GM18498 (cell line): ENCODE results near the gene BTBD2.
A peak's percentile ranks its signal among the peaks of the same experiment; 100 is the strongest.

Experiments used
- ATAC-seq: cut with Tn5 transposase; IDR thresholded peaks from one replicate; pipeline ENCODE4 v1.9.1; 2021; ENCODE audit warnings: mild to moderate bottlenecking, moderate library complexity; ENCODE audit not compliant: unreplicated experiment

BTBD2 gene

DNA sequence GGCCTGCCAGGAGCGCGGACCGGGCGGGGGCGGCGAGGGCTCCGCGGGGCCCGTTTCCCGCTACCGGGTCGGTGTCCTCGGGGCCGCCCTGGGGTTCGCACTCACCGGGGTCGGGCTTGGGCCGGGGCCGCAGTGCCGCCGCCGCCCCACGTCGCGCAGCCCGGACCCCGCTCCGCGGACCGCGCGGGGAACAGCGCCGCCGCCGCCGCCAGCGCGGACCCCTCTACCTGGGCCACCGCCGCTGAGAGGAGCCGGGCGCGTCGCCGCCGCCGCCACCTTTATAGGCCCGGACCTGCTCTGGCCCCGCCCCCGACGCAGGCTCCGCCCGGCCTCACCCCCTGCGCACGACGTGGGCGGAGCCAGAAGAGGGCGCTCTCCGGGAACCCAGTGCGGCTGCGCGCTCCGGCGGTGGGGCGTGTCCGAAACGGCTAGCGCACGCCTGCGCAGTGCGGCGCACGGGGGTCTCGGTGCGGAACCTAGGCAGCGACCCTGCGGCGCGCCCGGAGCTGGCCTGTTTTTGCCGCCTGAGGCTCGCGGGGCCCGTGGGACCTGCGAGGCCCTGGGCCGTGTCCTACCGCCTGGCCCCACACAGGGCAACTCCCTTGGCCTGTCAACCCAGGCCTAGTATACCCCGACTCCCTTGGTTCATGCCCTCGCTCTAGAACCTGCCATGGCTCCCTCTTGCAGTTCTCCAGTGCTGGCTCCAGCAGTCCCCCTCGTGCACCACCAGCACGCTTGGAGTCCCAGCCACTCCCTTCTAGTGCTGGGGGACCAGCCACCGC lies 35.7 kb upstream of the BTBD2 start, which contains the start of gene MKNK2:
Gene MKNK2 (minus strand): TSS at position 254 of the 782 bp plus-strand sequence. CDS start 393 bp downstream, outside the sequence.
- peak; percentile 62 for ATAC-seq

DNA sequence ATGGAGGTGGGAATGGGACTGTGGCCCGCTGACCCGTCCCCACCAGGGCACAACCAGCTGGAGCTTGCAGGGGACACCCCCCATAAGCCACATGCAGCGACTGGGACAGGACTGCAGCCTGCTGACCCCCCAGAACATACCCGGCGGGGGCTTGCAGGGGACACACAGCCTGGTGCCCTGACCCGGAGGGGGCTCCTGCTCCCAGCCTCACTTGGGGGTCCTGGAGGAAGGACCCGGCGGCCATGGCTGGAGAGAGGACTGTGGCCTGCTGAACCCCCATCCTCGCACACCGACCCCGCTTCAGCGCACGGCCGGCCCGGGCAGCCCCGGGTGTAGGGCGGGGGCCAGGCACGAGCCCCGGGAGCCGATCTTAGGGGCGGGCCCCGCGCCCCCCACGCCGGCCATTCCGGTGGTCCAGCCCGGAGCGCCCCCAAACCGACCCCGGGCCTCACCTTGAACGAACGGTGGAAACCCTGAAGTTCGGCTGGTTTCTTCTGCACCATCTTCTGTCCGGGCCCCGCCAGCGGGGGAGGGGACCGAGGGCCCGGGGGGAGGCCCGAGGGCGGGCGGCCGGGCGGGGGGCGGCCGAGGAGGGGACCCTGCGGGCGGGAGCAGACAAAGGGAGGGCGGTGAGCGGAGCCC lies 35.0 kb upstream of the BTBD2 start:
- peak; percentile 8 for ATAC-seq

DNA sequence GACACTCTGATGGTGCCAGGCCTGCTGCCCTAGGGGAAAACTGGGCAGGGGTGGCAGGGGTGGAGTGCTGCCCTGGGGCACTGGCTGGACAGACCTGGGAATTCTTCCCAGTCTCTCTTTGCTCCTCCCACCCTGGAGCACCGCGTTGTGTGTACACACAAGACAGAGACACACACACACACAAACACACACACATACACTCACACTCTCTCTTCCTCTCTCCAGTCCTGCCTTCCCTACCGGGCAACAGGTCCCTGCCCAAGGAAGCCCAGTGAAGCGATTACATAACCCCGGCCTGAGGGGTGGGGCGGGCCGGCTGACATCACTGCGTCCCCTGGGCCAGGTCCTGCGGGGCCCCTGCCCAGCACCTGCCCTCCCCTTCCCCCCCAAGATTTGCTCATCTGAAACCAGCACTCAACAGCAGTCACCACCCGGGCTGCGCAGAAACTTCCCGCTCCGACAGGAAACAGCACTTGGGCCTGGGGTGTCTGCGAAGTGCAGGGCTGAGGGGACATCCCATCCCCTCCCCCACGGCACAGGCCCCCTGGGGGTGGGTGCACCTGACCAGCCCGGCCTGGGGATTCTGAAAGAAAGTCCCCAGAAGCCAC lies 34.3 kb upstream of the BTBD2 start:
- ATAC-seq, result peak; percentile 6

DNA sequence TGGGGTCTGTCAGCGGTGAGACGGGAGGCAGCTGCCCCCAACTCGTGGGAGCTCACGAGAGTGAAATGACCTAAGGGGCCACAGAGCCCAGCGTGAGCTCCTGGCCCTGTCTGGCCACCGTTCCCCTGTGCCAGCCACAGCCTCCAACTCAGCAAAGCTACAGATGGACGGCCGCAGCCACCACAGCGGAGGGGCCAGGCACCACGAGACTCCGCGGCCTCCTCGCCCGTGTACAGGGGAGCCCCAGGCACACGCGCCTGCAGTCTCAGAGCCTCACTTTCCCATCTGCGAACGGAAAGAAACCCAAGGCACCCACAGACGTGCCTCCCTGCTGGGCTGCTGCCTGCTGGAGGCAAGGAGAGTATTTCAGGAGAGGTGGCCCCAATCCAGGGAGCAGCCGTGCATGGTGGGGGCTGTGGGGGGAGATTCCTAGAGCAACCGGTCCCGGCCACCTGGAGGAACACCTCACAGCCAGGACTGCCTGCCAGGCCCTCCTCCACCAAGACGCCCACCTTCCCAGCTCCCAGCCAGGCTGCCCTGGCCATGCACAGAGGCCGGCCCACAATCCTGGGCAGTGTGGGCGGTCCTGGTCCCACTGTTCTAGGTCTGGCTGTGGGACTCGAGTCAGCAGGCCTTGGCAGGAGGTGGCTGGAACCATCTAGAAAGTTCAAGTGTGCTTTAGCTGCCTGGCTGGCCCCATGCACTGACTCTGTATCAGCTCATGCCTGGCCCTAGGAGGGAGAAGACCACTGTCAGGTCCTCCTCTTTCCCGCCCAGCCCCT lies 33.6 kb upstream of the BTBD2 start:
- no peak for ATAC-seq

DNA sequence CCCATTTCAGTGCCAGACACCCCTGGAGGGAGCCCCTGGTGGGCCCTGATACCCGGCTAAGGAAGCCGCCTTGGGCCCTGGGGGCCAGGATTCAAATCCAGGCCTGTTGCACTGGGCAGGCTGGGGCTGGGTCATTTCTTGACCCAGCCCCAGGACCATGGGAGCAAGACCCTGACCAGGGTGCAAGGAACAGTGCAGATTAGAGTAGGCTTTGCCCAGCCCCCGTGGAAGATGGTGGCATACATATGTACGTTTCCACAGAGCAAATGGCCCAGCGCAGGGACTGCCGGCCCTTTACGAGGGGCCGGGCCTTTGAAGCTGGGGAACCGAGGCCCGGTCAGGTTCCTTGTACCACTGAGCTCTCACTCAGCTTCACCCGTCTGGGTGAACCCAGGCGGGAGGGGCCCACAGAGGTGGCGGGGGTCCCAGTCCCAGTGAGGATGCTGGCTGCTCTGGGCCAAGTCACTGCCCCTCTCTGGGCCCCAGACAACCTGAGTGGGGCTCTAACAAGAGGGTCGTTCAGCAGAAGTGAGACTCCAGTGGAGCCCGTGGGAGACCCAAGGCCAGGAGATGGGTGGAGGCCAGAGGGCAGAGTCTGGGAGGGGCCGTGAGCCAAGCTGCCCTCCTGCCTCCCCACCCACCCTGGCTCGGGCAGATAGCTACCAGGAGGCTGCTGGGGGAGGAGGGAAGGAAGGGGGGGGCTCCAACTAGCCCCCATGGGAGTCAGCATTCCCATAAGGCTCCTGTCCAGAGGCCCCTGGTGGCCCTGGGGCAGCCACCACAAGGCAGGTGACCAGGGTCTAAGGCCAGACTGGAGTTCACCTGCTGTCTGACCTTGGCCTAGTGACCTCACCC lies 32.8 kb upstream of the BTBD2 start:
- no peak for ATAC-seq

DNA sequence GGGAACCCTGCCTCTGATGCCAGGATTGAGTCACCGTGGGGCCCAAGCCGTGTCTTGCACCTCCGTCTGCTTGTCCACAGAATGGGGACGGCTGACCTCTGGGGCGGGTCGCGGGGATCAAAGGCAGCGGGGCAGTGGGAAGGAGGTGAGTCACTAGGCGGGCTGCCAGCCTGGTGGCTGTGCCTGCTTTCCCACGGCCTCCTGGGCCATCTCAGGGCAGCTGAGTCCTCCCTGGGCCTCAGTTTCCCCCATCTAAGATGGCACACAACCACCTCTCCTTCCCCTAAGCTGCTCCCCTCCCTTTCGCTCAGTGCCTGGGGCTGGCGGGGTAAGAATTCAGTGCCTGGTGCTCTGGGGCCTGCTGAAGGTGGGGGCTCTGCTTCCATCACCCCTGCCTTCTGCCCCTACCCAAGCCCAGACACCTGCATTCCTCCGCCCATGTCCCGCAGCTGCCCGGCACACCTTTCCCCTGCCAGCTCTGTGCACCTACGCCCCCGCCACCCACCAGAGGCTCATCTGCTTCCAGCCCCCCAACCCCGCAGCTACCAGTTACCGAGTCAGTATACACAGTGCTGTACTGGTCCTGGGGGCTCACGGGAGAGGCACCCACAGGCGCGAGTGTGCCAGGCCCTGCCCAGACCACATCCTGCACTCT lies 32.1 kb upstream of the BTBD2 start:
- ATAC-seq, result no peak

DNA sequence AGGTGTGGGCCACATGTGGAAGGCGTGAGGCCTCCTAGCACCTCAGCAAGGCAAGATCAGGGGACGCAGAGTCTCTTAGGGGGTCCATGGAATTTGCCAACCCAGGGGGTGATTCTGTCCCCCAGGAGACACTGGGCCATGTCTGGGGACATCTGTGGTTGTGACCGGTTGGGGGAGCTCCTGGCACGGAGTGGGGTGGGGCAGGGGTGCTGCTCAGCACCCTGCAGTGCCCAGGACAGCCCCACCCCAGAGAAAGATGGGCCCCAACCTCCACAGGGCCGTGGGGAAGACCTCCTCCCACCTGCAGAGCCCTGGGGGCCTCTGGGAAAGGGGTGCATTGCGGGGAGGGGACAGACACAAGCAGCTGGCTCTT lies 31.5 kb upstream of the BTBD2 start:
- no peak for ATAC-seq

DNA sequence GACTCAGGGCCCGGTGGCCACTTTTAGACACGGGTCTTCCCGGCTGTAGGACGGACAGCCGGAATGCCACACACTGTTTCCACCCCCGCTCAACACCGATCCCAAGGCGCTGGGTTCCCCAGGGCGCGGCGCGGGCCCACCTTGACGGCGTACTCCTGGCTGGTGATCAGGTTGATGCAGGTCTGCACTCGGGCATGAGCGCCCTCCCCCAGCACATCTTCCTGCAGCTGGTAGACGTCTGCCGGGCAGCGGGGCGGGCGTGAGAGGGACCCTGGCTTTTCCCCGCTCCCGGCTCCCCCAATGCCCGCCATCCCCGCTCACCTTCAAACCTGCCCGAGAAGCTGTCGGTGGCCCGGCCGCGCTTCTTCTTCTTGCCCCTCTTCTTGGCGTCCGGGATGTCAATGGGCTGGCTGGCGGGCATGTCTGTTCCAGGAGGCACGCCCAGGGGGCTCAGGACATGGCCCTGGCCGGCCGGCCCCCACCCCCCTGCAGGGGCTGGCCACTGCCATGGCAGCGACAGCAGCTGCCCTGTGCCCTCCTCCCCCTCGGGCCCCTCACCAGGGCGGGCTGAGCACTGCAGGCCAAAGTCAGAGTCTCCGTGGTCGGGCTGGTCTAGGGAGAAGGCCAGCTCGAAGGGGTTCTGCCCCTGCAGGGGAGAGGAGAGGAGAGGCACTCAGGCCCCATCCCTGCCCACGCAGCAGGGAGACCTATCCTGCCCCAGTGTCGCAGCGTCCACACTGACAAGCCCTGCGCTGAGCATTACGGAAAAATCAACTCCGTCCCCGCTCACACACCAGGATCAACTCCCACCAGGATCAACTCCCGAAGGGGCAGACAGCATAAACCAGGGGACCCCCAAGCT lies 30.8 kb upstream of the BTBD2 start:
- no peak for ATAC-seq

DNA sequence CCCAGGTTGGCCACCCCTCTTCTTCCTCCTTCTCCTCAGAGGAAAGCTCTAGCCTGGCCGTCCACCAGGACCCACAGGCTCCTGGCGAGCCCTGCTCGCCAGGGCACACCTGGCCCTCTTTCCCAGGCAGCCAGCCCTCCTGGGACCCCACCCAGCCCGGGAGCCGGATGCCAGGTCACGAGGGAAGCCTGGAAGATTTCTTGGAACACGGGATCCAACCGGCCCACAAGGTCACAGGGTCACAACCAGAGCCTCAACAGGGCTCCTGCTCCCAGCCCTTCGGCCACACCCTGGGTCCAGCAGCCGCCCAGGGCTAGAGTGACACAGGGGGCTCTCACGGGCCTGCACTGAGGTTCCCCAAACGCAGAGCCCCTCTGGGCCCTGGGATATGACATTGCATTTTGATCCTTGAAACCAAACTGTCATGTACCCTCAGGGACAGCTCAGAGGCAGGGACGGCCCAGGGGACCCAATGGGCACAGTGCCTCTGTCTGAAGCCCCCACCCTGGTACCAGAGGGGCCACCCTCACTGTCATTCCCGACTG lies 30.1 kb upstream of the BTBD2 start:
- no peak for ATAC-seq

DNA sequence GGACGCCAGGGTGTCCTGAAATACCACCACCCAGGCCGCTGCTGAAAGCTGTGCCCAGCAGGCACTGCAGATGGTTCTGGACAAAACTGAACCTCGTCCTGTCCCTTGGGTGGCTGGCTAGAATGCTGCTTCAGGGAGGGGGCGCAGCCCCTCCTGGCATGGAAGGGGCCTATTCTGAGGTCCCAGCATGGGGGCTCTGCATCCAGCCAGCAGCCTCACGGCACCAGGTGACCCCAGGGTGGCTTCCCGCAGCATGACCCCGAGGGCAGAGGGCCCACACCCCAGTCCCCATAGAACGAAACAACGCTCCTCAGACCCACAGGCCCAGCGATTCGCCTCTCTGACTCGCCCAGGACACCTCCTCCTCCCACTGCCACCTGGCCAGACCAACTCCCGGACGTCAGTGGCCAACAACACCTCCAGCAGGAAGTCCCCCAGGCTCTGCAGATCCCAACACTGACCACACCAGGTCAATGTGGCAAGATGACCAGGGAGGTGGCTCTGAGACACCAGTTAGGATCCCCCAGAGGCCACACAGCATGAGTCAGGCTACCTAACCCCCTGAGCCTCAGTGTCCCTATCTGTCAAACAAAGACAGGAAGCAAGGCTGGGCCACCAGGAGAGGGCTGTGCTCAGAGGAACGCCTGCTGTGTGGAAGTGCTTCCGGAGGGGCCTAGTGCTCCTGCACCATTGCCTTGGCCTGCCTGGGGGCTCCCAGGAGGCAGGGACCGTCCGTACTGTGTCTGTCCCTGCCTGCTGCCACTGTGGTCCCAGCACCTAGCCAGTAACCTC lies 29.4 kb upstream of the BTBD2 start:
- no peak for ATAC-seq

DNA sequence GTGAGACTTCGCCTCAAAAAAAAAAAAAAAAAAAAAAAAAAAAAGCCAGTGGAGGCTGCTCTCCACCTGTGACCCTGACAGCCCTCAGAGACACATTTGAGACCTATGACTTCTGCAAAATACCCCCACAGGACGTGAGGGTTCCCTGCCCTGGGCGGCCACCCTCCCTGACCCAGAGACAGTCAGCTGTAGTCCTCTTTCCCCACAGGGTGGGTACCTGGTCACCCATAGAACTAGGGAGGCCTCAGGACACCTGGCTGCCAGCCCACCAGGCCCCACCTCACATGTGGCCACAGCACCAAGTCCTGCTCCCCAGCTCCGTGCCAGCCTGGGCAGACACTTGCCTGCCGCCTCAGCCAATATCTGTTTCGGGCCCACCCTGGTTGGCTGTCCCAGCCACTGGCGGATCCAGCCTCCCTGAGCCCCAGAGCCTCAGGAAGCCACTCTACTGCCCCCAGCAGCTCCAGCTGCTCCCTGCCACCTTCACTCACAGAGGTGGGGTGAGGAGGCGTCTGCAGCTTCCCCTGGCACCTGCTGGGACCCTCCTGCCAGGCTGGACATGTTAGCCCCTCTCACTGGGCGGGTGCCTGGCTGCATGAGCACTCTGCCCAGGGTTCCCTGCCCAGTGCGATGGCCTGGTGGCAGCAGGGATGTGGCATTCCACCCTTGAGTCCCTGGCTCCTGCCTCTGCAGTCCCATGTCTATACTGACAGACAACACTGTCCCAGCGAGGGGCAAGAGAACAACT lies 28.6 kb upstream of the BTBD2 start:
- ATAC-seq, result no peak

DNA sequence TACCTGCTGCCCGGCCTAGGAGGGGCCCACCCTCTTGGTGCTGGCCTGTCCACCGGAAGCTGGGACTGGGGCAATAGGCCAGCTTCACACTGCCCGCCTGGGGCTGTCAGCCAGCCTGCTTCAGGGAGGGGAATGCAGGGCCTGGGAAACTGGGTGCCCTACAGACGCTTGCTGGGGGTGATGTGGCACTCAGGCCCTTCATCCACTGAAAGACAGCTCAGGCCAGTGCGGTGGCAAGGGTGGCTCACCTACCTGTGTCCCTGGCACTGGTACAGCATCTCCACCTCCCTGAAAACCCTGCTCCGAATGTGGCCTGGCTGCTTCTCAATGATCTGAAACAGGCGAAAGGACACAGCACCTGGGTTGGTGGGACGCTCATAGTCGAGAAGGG lies 27.7 kb upstream of the BTBD2 start:
- no peak for ATAC-seq

DNA sequence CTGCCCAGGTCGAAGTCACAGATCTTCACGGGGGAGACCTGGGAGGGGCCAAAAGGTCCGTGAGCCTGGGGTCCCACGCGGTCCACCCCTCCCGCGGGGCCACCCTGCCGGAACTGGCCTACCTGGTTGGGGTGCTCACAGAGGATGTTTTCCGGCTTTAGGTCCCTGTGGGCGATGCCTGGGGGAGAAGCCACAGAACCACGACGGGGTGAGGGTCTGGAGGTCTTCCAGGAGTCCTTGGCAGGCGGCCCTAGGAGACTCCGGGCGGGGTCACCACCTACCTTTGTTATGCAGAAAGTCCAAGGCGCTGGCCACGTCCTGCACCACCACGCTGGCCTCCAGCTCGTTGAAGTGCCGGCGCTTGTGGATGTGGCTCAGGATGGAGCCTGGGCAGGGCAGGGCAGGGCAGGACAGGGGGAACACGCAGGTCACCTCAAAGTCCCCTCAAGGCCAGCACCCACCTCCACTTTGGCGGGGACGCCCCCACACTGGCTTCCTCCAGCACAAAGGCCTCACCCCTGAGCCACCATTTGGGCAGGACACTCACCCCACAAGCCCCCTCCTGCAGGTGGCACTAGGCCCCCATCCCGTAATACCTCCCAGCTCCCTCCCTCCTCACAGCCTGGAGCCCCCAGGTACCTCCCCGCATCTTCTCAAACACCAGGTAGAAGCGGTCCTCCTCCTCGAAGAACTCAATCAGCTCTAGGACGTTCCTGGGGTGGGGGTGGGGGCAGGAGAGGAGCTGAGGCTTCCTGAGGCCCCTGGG lies 27.2 kb upstream of the BTBD2 start:
- ATAC-seq, result peak; percentile 1

DNA sequence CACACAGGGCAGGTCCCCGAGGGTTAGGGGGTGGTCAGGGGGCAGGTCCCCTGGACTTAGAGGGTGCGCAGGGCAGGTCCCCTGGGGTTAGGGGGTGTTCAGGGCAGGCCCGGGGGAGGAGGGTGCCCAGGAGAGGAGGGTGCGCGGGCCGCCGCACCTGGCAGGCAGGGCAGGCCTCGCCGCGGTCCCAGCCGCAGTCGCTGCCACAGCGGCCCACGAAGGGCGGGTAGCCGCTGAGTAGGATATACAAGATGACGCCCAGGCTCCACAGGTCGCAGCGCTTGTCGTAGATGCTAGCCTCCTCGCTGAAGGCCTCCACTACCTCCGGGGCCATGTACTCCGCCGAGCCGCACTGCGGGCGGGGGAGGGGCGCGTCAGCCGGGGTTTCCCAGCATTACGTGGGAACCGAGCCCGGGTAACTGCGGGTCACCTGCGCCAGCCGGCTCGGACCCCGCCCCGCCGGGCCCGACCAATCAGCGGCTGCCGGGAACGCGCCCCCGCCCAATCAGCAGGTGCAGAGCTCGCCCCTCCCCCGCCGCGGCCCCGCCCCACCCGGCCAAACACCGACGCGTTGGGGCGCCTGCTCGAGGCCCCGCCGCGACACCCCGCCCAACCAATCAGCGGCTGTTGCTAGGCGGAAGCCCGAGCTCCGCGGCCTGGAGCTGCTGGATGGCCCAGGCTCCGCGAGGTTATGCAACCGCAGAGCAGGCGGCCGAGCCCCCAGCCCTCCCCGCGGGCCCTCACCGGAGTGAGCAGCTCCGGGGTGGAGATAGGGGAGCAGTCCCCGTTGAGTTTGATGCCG lies 26.4 kb upstream of the BTBD2 start:
- peak; percentile 66 for ATAC-seq

DNA sequence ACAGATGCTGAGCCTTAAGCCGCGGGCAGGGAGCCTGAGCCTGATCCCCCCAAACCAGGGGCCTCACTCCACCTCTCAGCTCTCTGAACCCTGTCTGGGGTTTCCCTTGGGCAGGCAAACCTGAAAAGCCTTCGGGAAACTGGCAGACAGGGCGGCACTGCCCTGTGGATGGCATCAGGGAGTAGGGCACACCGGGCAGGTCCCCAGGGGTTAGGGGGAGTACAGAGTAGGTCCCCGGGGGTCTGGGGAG lies 25.8 kb upstream of the BTBD2 start:
- ATAC-seq, result no peak
